ENCODE measurements around the gene GRK1.
"Not testable (repeated sequence)": the region's sequence is repeated elsewhere in the genome, so short reads cannot be mapped to it uniquely, and the experiment has no call there.

GRK1 gene

GRCh38 chr13:113745500-113746142 lies 78.6 kb downstream of the GRK1 start:
- DNase-seq = not testable (repeated sequence)

DNA sequence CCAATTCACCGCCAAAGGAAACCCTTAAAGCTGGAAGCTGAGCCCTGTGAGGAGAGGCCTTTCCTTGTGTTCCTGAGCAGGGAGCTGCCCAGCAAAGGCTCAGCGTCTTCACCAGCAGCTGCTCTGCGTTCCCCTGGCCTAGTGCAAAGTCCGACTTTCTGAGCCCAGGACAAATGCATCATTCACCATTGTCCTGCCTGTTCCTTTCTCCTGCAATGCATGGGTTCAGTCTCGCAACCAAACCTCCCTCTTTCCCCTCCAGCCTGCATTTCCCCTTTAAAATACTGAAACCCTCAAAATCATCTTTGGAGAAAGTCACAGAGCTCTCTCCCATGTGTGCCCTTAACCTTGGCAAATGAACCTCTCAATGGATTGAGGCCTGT lies 79.1 kb downstream of the GRK1 start:
- DNase-seq = no peak

GRCh38 chr13:113746671-113747070 lies 79.7 kb downstream of the GRK1 start:
- DNase-seq = no peak

- no peak for DNase-seq
Measured at GRCh38 chr13:113747291-113747833, 80.3 kb downstream of the GRK1 start.

- DNase-seq = no peak
Measured at GRCh38 chr13:113748101-113748861, 81.3 kb downstream of the GRK1 start.

DNA sequence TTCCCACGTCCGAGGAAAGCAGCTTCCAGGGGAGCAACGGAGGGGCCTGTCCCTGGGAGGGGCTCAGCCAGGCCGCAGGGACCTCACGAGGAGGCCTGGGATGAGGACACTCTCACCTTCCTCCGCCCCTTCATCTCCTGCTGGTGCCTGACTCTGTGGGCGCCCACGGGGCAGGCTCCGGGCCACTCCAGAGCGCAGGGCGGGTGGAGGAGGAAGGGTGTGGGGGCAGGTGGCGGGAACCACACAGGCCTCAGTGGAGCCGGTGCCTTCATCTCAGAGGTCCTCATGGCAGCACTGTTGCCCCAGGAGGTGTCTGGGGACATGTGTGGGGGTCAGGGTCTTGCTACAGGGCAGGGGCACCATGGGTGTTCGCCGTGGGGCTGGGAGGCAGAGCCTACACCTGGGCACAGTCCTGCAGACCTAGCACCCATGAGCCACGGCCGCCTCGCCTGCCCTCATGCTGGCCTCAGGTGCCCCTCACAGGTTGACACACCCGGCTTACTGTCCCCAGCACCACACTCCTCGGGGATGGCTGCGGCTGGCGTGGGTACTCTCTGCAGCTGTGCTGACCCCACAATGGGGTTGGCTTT lies 81.9 kb downstream of the GRK1 start:
- DNase-seq = no peak

DNA sequence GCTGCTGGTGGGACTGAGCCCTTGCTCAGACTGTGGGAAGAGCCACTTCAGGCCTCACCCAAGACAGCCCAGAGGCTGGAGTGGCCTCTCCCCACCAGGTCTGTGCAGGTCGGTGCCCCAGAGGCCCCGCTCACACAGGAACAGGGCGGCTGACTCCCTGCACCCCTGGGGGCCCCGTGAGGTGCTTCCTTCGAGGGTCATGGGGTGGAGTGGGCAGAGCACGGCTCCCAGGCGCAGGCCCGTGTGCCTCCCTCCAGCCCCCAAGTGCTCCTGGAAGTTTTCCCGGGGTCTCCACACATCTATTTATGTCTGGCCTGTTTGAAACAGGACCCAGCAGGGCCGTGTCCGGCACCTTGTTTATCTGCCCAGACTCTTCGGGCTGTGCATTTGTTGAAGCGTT lies 82.5 kb downstream of the GRK1 start:
- DNase-seq = no peak

GRCh38 chr13:113749967-113750366 lies 82.9 kb downstream of the GRK1 start:
- no peak for DNase-seq

GRCh38 chr13:113750554-113751399 lies 83.8 kb downstream of the GRK1 start:
- no peak for DNase-seq

DNA sequence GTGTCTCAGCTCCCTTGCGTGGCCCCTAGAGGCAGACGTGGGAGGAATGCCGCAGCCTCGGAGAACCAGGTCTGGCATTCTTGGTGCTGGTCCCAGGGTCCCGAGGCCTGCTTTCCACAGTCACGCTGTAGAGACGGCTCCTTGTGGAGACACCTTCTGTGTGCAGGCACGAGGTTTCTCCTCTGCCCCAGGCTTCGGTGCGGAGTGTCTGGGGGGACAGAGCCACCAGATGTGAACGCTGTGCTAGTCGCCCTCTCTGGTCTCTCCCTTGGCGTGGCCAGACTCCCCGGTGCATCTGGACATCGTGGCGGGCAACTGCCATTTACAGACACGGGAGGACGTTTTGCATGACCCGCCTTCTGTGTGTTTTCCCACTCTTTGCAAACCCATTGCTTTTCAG lies 84.5 kb downstream of the GRK1 start:
- no peak for DNase-seq

GRCh38 chr13:113752211-113752986 lies 85.4 kb downstream of the GRK1 start:
- not testable (repeated sequence) for DNase-seq

- DNase-seq = no peak
Measured at GRCh38 chr13:113753171-113753570, 86.2 kb downstream of the GRK1 start.

GRCh38 chr13:113754242-113754641 lies 87.2 kb downstream of the GRK1 start:
- DNase-seq = no peak

GRCh38 chr13:113754691-113755090 lies 87.7 kb downstream of the GRK1 start:
- DNase-seq = no peak

- no peak for DNase-seq
Measured at GRCh38 chr13:113756441-113757097, 89.5 kb downstream of the GRK1 start.

- peak; percentile 48 for DNase-seq
Measured at GRCh38 chr13:113758651-113759524, 91.9 kb downstream of the GRK1 start, which contains the start of gene TMEM255B. Gene TMEM255B (plus strand): TSS chr13:113759226. CDS start chr13:113759270, 44 bp downstream.

GRCh38 chr13:113759525-113760137 lies 92.6 kb downstream of the GRK1 start:
- DNase-seq = no peak

- DNase-seq = no peak
Measured at GRCh38 chr13:113761136-113761535, 94.1 kb downstream of the GRK1 start.

DNA sequence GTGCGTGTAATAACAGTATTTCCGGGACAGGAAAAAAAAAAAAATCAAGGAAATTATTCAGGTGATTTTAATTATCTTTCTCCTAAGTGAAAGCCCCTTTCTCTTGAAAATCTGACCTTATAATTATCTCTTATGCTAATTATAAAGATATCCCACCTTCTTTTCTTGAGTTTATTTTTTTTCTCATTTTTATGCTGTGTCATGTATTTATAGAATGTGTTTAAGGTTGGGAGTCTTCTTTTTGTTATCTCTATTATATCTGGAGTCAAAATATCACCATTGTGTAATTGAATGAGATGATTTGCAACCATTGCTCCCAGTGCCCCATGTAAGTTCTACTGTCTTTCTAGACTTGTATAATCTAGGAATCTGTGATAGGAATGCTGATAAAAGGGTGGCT lies 95.1 kb downstream of the GRK1 start:
- no peak for DNase-seq

DNA sequence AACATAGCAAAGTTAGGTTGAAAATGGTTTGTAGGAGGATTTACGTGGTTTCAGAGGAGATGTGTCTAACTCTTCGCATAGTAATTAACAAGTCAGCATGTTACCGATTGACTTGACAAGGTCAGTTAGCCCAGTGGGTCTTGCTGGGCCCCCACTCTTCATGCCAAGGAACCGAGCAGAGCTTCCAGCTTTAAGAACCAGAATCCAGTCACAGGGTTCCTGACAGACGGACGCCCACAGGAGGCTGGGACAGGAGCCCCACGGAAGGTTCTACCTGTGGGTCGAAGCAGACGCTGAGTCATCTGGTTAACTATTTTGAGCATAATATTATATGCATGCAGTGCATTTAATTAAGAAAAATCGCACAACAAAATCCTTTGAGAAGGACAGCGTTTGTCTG lies 95.5 kb downstream of the GRK1 start:
- no peak for DNase-seq
